T-helper 1 cell treated with Interleukin-12 subunit alpha and Interleukin-12 subunit beta and Interleukin-4 antibody, amounts not matched to agents 30 ng/mL and 1 ng/mL, for 36 hours (primary cell): Measurements from ENCODE around the gene ZGRF1. TPM values are rescaled to one million over a fixed set of nuclear protein-coding genes. Genes with fewer than 3 reads are reported as not detected.
"Not testable (repeated sequence)": the region's sequence is repeated elsewhere in the genome, so short reads cannot be mapped to it uniquely, and the experiment has no call there.

Source experiments
- intact Hi-C: fragments of 100-400 bp; cut with micrococcal nuclease; formaldehyde crosslinking; loops from one replicate; pipeline ENCODE4 v1.15.1; 2024
- total RNA-seq: library from RNA; stranded (reverse); gene quantifications from 2 replicates; pipeline ENCODE4 v1.2.3, GENCODE V29; 2022

The ZGRF1 gene
- total RNA-seq, 1 donor from 2014 or later = 29.5 TPM

DNA sequence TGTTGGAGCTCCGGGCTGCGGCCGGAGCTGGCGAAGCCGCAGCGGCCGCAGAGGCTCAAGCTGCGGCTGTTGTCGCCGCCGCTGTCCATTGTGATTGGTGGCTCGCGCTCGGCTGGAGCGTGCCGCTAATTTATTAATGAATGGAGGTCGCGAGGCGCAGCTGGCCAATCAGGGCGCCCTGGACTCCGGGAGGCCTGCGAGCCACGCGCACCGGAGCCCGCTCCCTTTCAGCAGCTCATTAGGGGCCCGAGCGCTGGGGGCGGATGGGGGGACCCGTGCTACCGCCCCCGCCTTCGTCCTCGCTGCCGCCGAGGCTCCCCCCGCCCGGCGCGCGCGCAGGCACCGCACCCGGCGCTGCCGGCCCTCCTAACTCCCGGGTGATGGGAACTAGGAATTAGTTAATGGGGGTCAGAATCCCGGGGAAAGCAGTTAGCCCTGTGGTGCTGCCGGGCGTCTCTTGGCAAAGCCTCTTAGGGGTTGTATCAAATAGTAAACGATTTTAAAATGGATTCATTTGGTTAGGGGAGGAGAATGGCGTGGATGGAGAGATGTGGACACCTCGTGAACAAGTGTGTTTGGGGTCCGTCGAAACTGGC, 120.1 kb downstream of the ZGRF1 start:
- intact Hi-C loops = no loop called here

DNA sequence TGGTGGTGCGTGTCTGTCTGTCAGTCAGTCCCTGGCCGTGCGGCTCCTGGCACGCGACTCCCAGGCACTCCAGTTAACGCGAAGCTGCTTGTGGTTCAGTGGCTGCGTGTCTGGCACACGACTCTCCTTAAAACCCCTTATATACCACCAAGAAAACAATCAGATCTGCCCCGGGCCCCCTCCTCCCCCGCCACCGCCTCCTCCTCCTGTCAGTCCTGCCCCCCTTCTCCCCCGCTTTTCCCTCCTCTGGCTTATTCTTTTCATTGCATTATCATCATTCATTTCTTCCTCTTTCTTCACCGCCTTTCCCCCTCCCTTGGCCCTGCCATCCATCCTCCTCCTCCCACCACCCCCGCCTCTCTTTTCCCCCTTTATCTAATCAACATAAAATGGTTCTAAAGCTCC, 120.6 kb downstream of the ZGRF1 start, which contains the start of gene NEUROG2:
Gene NEUROG2 (minus strand): TSS at position 115 of the 405 bp plus-strand sequence. CDS start 705 bp downstream, outside the sequence.
- intact Hi-C loops = no loop called here

DNA sequence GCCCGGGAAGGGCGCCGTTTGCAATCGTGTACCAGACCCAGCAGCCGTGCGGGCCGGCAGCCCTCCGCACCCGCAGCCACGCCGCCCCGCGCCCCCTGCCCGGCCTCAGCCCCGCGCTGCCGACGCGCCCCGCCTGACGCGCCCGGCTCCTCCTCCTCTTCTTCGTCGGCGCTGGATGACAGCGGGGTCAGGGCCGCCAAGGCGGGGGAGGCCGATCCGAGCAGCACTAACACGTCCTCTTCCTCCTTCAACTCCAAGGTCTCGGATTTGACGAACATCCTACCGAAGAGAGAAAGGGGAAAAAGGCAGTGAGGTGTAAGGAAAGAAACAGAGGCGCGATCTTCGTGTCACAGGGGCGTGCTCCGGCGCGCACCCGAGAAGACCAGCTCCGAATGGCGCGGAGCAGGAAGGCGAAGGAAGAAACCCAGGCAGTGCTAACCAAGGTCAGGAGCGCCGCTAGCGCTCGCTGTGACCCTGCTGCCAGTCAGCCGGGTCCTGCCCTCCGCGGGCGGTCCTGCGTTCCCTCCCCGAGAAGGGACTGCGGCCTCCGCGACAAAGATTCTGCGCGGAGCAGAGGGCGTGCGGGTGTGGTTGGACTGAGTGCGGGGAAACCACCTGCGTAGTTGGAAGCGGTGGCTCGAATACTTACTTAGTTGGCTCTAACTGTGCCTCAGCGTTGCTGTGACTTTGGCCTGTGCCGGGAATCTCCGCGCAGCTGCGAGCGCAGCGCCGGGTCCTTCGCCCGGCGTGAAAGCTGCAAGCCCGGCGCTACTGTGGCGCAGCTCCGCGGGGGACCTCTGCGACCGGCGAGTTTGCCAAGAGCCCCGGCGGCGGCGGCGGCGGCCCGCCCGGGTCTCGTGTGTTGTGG, 121.3 kb downstream of the ZGRF1 start:
- intact Hi-C loops = loop anchor here (1.0 to 2.0 kb wide), 5 partner anchors 8 to 369 kb away; partner anchors contain the start of genes AP1AR and LARP7

DNA sequence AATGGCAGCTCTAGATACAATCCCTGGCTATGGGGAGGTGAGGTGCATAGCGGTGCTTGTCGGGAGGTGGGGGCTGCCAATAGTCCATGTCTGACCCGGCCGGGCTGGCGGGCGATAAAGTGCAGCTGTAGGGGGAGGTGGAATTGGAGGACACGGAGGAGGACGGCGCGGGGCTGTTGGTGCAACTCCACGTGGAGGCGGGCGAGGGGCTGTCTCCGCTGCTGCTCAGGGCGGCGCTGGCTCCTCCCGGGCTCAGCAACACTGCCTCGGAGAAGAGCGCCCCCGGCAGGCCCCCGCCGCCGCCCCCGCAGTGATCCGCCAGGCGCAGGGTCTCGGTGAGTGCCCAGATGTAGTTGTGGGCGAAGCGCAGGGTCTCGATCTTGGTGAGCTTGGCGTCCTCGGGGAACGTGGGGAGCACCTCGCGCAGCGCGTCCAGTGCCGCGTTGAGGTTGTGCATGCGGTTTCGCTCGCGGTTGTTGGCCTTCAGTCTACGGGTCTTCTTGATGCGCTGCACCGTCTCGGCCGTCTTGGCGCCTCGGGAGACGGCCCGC, 122.0 kb downstream of the ZGRF1 start:
- intact Hi-C loops = loop anchor here (1.0 to 5.0 kb wide), 6 partner anchors 9 to 1882 kb away; partner anchors contain the start of genes AP1AR and LARP7

DNA sequence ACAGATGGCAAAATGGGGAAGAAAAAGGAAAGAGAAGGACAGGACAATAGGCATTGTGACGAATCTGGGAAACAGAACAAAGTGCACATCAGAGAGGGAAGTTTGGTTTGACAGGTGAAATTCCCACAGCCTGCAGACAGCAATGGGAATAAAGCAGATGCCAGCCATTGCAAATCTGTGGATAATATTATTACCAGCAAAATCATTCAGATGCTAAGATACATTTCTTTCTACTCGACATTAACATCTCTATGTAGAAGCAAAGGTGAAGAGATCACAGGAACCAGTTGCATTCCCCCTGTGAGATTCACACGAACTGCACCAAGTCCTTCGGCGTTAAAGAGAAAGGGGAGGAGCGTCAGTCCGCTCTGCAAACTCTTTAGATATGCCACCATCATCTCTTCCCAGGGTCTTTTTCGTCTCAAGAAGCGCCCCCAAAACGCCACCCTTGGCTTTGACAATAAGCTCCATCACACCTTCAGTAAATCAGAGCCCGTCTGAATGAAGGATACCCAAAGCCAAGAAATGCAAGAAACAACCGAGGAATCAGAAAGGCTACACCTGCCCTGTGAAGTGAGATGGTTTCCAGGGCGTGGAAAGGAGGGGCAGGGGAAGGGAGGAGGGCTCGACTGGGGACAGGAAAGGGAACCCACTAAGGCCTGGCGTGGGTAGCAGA, 122.6 kb downstream of the ZGRF1 start:
- intact Hi-C loops = loop anchor here (2.0 to 5.0 kb wide), 3 partner anchors 225 to 1882 kb away; no protein-coding TSS in a partner anchor

DNA sequence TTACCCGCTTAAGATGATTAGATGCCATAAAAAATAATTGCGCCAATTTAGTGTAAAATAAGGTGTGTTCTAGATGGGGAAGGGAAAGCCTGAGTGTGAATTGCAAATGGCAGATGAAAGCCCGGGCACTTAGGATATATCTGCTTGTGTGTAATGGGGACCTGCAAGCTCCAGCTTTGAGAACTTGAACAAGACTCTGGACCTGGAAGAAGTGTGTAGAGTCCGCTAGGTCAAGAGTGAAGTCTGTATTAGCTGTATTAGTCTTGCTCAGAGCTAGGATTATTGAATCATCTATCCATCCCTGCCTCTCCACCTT, 124.9 kb downstream of the ZGRF1 start:
- intact Hi-C loops = loop anchor here (5.0 kb wide), 1 partner anchor 1879 kb away; no protein-coding TSS in a partner anchor

DNA sequence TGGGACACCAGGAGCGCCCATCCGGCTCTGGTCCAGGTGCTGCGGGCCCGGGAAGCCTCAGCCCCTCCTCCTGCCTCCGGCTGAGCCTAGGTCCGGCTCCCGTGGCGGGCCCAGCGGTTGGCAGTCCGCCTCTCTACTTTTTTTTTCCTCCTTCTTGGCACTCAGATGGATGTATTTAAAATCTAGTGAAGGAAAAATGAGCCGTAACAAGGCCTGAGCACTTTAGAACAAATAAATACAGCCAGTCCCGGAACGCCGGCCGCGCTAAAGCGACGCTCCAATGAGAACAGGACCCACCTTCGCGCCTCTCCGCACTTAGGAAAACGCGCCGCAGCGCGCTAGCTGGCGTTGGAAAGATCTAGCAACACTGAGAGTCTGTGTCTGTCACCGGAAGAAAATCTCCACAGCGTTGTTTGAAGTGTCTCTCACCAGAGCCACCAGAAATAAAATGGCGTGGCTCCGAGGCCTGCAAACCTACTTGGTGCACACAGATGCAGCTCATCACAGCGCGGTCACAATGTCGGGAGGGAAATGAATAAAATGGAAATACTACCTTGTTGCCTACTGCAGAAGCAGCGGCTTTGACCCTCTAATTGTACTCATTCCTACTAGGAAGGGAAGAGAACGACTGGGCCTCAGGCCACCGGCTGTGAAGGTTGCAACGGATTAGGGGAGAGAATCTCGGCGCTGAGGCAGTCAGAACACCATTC, 125.5 kb downstream of the ZGRF1 start:
- intact Hi-C loops = loop anchor here (5.0 kb wide), 1 partner anchor 1879 kb away; no protein-coding TSS in a partner anchor

DNA sequence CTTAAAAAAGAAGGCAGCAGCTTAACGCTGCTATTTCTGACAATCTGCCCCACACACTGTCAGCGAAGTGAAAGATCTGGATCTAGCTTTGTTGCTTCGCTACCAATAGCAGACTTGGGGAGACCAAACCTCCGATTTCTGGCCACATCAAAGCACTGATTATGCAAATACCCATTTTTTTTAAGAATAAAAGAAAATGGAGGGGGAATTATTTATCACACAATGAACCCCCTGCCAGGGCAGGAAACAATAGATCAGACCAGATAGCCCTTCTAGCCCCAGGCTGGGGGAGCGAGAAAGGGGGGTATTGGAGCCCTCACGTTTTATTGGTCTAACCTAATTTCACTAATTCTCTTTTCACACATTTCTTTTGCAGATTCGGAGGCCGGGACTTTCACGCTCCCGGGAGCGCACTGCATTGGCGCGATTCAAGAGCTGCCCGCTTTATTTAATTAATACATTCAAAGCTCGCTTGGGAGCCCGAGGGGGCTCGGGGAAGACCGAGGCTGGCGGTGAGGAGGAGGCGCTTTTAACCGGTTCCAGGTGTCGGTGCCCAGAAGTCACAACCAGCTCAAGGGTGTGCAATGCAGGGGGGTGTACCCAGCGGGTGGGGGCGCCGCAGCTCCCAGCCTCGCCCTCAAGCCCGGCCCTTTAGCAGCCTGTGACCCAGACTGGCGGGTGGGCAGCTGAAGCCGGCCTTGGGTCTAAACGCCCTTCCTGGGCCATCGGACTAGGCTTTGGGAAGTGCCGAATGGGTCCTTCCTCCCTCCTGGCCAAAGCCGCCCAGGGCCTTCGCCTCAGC, 126.2 kb downstream of the ZGRF1 start:
- intact Hi-C loops = loop anchor here (5.0 kb wide), 1 partner anchor 1878 kb away; no protein-coding TSS in a partner anchor

DNA sequence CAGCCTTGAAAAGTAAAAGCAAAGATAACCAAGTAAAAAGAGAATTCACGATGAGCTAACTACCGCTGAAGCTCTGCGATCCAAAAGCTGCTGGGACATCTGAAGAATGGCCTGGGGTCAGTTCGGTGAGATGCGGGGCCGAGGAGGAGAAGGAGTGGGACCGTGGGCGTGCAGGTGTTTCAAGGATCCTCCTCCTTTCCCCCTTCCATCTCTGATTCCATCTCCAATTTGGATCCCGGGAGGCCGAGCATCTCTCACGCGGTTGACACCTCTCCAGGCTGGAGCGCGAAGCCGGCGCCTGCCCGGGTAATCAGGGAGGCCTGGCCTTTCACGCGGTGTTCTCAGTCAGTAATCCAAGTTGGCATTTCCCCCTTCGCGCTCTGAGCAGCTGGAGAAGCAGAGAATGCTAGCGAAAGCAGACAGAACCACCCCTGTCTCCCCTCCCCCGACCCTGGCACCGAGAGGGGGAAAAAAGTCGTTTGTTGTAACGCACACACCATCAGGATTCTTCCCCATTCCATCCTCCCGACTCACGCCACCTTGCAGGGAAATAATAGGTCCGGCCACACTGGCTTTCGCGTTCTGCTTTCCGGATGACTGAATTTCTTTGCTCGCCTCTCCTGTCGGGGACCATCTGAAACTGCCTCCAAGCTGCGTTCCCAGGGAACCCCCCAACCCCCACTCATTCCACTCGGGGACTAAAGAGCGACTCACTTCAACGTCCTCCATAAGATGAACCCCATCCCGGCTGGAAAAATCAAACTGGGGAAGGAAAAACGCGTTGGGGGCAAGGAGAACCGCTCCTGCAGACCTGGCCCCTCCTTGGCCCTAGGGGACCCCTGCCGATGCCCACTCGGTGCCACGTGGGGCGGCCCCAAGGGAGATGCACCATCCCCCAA, 127.2 kb downstream of the ZGRF1 start:
- intact Hi-C loops = loop anchor here (2.0 to 5.0 kb wide), 2 partner anchors 13 to 1877 kb away; no protein-coding TSS in a partner anchor

DNA sequence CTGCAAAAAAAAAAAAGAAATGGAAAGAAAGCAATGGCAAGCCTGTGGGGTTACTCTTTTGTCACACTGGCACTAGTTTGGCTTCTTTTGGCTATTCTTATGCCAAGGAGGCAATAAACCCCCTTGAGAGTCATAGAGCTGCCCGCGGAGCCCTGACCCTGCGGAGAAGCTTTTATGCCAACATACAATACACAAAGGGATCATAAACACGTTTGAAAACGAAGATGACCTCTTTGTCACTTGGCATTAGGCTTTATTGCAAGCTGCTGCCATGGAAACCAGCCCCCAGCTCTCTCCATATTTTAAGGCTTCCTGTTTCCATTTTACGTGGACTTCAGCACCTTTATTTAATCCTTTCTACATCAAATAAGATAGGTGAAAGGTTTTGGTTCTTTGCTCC, 128.4 kb downstream of the ZGRF1 start:
- intact Hi-C loops = loop anchor here (2.0 kb wide), 1 partner anchor 14 kb away; no protein-coding TSS in a partner anchor

DNA sequence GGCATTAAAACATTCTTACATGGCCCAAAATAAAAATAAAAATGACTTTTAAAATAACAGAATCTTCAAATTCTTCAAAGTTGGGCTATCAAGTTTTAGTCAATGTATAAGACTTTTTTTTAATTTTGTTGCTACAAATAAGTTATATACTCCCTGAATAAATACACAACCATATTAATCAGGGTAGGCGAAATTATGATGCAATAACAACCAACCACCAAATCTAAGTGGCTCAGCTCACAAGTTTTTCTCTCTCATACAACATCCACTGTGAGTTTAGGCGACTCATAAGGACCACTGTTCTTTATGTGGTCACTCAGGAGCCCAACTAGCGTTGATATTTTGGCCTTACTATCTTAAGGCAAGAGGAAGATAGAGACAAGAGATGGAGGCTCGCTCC, 131.9 kb downstream of the ZGRF1 start:
- intact Hi-C loops = no loop called here

DNA sequence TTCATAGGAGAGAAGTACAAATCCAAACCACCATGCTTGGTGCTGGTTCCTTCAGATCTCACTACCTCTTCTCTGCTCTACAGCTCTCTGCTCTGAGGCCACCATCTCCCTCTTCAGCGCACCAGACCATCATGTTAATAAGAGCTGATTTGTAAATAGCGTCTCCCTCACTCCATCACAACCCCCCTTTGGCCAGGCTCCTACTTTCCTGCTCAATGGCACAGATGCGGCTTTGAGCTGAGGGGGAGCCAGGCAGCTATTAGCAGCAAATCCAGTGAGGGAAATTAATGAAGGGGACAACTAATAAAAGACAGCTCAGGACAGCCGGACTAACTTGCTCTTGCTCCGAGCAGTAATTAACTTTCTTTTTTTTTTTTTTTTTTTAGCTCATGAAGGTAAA, 133.8 kb downstream of the ZGRF1 start:
- intact Hi-C loops = no loop called here

DNA sequence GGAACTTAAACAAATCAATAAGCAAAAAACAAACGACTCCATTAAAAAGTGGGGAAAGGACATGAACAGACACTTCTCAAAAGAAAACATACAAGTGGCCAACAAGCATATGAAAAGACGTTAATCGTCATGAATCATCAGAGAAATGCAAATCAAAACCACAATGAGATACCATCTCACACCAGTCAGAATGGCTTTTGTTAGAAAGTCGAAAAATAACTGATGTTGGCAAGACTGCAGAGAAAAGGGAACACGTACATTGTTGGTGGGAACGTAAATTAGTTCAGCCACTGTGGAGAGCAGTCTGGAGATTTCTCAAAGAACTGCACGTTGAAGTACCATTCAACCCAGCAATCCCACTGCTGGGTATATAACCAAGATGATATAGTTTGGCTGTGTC, 144.4 kb downstream of the ZGRF1 start:
- intact Hi-C loops = no loop called here

DNA sequence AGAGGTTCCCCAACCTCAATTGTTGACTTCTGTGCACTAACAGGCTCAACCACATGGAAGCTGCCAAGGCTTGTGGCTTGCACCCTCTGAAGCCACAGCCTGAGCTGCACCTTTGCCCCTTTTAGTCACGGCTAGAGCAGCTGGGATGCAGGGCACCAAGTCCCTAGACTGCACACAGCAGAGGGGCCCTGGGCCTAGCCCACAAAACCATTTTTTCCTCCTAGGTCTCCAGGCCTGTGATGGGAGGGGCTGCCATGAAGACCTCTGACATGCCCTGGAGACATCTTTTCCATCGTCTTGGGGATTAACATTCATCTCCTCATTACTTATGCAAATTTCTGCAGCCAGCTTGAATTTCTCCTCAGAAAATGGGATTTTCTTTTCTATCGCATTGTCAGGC, 145.9 kb downstream of the ZGRF1 start:
- intact Hi-C loops = not testable (repeated sequence)

Other genes with a start within 250 kb of the ZGRF1 start
- gene NEUROG2, start 120.7 kb downstream of the ZGRF1 start, total RNA-seq = not detected in 2 replicates
- gene LARP7, start 234 bp upstream of the ZGRF1 start, total RNA-seq = 45.8 and 46.8 TPM in 2 replicates